Stimulated activated CD4-positive, alpha-beta T cell treated with anti-CD3 and anti-CD28 coated beads, Interleukin-15, amount 100 ng/mL, for 48 hours (primary cell): Measurements from ENCODE around the gene CBLC.
A peak's percentile ranks its signal among the peaks of the same experiment; 100 is the strongest.
"Not testable (repeated sequence)": the region's sequence is repeated elsewhere in the genome, so short reads cannot be mapped to it uniquely, and the experiment has no call there.

Source experiments
- DNase-seq, 2 donors: peaks; one replicate each; pipeline ENCODE4 v3.0.0-alpha.2; 2020; ENCODE audit warnings: low read depth in 2 of 2

The CBLC gene

GRCh38 chr19:44819246-44819832, 41.6 kb downstream of the CBLC start:
- DNase-seq, result no peak

- DNase-seq, result no peak
Measured at GRCh38 chr19:44820648-44821609, 43.2 kb downstream of the CBLC start.

GRCh38 chr19:44822177-44822576, 44.5 kb downstream of the CBLC start:
- no peak for DNase-seq

GRCh38 chr19:44822670-44823372, 45.1 kb downstream of the CBLC start:
- no peak for DNase-seq

- DNase-seq, result no peak
Measured at GRCh38 chr19:44823373-44823698, 45.6 kb downstream of the CBLC start.

- DNase-seq, result no peak
Measured at GRCh38 chr19:44824761-44825160, 47.1 kb downstream of the CBLC start.

GRCh38 chr19:44832875-44833274, 55.2 kb downstream of the CBLC start:
- not testable (repeated sequence) for DNase-seq

- DNase-seq, result not testable (repeated sequence)
Measured at GRCh38 chr19:44834399-44834798, 56.7 kb downstream of the CBLC start.

- DNase-seq, result no peak
Measured at GRCh38 chr19:44839276-44839675, 61.6 kb downstream of the CBLC start.

GRCh38 chr19:44840811-44841210, 63.1 kb downstream of the CBLC start:
- no peak for DNase-seq

GRCh38 chr19:44841231-44841630, 63.5 kb downstream of the CBLC start:
- no peak for DNase-seq

- DNase-seq, result no peak
Measured at GRCh38 chr19:44845286-44845611, 67.6 kb downstream of the CBLC start.

- DNase-seq, result peak; percentile 89 to 90
Measured at GRCh38 chr19:44845612-44846454, 68.1 kb downstream of the CBLC start, which contains the start of gene NECTIN2. Gene NECTIN2 (plus strand): TSS chr19:44846297. CDS start chr19:44846526, 229 bp downstream.

GRCh38 chr19:44846455-44847143, 68.9 kb downstream of the CBLC start:
- DNase-seq, result no peak

- no peak for DNase-seq
Measured at GRCh38 chr19:44847144-44848035, 69.7 kb downstream of the CBLC start.

GRCh38 chr19:44848036-44848811, 70.5 kb downstream of the CBLC start:
- DNase-seq, result no peak

- DNase-seq, result no peak
Measured at GRCh38 chr19:44848812-44849447, 71.2 kb downstream of the CBLC start.
